HL-60 (cell line): Measurements from ENCODE around the gene SHC2.

Experiments
- DNase-seq, 2 experiments: peaks; one replicate each; pipeline ENCODE4 v3.0.0-alpha.2; 2010 to 2020; ENCODE audit warnings: low read depth in 1 of 2, low spot score in 1 of 2
- H3K27ac ChIP-seq: fragments of 250-450 bp; sonication (Bioruptor Pico); replicated peaks from 2 replicates; pipeline ENCODE4 v1.5.1; 2020; ENCODE audit warnings: mild to moderate bottlenecking, moderate library complexity
- H3K27me3 ChIP-seq: fragments of 250-450 bp; sonication (Bioruptor Pico); 2 replicates; pipeline ENCODE4 v1.5.1; 2021; ENCODE audit warnings: mild to moderate bottlenecking, moderate library complexity; ENCODE audit not compliant: insufficient read depth, poor library complexity, severe bottlenecking
- H3K4me3 ChIP-seq: replicated peaks from 2 replicates; pipeline ENCODE4 v1.5.1; 2011; ENCODE audit warnings: mild to moderate bottlenecking, control low read depth, low read length; ENCODE audit not compliant: insufficient read depth
- CTCF ChIP-seq: IDR thresholded peaks from one replicate; pipeline ENCODE4 v1.5.1; 2011; ENCODE audit warnings: low read length, control low read depth, inconsistent platforms; ENCODE audit not compliant: insufficient read depth
- GABPA ChIP-seq: IDR thresholded peaks from 2 replicates; pipeline ENCODE4 v1.6.1; 2012; ENCODE audit warnings: low read depth
- POLR2AphosphoS5 ChIP-seq: IDR thresholded peaks from 2 replicates; pipeline ENCODE4 v1.6.1; 2012; ENCODE audit warnings: low read depth
- REST ChIP-seq: IDR thresholded peaks from 2 replicates; pipeline ENCODE4 v1.6.1; 2012; ENCODE audit warnings: low read depth; ENCODE audit not compliant: insufficient replicate concordance
- SPI1 ChIP-seq: IDR thresholded peaks from 2 replicates; pipeline ENCODE4 v1.6.1; 2012; ENCODE audit warnings: low read depth, mild to moderate bottlenecking, borderline replicate concordance

Gene SHC2

GRCh38 chr19:444677-445210, 16.1 kb downstream of the SHC2 start:
- no peak overlapping the region for H3K4me3 ChIP-seq
- no peak overlapping the region for H3K27ac ChIP-seq
- DNase-seq = no peak
- H3K27me3 ChIP-seq = no peaks in the 10 kb centered on the region
- no peak for TF ChIP-seq GABPA
- no peak for TF ChIP-seq SPI1

DNA sequence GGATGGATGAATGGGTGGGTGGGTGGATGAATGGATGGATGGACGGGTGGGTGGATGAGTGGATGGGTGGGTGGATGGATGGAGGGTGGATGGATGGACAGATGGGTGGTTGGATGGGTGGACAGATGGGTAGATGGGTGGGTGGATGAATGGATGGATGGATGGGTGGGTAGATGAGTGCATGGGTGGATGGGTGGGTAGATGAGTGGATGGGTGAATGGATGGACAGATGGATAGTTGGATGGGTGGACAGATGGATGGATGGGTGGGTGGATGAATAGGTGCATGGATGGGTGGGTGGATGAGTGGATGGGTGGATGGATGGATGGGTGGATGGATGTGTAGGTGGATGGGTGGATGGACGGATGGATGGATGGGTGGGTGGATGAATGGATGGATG, 17.8 kb downstream of the SHC2 start:
- Histone ChIP-seq H3K27me3 (no peaks in the 10 kb centered on the region), H3K27ac (no peak overlapping the region), H3K4me3 (no peak overlapping the region)
- TF ChIP-seq CTCF (no peak), POLR2AphosphoS5 (no peak), REST (no peak), GABPA (no peak), SPI1 (no peak)
- no peak for DNase-seq

- TF ChIP-seq GABPA (no peak), POLR2AphosphoS5 (no peak), SPI1 (no peak), REST (no peak), CTCF (no peak)
- no peaks in the 10 kb centered on the region for H3K27me3 ChIP-seq
These were observed 18.7 kb downstream of the SHC2 start for GRCh38 chr19:442085-442484.

GRCh38 chr19:441213-441836, 19.5 kb downstream of the SHC2 start:
- Histone ChIP-seq H3K4me3 (no peak overlapping the region), H3K27me3 (no peaks in the 10 kb centered on the region), H3K27ac (no peak overlapping the region)
- no peak for DNase-seq
- TF ChIP-seq SPI1 (no peak), REST (no peak), POLR2AphosphoS5 (no peak), GABPA (no peak), CTCF (no peak)

More at GRCh38 chr19:442085-442484, 18.7 kb downstream of the SHC2 start:
- Histone ChIP-seq H3K4me3 (no peak overlapping the region), H3K27ac (no peak overlapping the region)
- DNase-seq = no peak
